Measurements from ENCODE around the gene ANKK1.

DNA sequence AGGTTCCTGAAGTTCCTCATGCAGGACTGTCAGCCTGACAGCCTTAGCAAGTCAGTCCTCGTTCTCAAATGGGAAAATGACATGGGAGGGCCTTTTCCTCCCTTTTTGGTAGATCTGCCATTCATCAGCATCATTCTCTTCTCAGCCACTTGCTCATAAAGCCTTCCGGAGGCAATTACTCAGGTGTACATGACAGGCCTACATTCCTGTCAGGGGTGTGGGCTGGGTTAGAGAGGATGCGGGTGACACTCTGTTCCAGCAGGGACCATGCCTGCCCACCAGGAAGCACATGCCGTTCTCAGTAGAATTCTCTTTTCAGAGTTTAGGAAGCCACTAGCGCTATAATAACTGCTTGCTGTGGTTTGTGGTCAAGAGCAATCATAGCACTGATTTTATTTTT is 24.2 kb upstream of the ANKK1 start:
- TF ChIP-seq, protein P1, sequence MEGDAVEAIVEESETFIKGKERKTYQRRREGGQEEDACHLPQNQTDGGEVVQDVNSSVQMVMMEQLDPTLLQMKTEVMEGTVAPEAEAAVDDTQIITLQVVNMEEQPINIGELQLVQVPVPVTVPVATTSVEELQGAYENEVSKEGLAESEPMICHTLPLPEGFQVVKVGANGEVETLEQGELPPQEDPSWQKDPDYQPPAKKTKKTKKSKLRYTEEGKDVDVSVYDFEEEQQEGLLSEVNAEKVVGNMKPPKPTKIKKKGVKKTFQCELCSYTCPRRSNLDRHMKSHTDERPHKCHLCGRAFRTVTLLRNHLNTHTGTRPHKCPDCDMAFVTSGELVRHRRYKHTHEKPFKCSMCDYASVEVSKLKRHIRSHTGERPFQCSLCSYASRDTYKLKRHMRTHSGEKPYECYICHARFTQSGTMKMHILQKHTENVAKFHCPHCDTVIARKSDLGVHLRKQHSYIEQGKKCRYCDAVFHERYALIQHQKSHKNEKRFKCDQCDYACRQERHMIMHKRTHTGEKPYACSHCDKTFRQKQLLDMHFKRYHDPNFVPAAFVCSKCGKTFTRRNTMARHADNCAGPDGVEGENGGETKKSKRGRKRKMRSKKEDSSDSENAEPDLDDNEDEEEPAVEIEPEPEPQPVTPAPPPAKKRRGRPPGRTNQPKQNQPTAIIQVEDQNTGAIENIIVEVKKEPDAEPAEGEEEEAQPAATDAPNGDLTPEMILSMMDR (conservative IDR thresholded peaks at IDR 0.05), result no peak
- no peak for TF ChIP-seq ZFX (IDR thresholded peaks at IDR 0.05)
